ENCODE measurements around the gene HIGD2A.

DNA sequence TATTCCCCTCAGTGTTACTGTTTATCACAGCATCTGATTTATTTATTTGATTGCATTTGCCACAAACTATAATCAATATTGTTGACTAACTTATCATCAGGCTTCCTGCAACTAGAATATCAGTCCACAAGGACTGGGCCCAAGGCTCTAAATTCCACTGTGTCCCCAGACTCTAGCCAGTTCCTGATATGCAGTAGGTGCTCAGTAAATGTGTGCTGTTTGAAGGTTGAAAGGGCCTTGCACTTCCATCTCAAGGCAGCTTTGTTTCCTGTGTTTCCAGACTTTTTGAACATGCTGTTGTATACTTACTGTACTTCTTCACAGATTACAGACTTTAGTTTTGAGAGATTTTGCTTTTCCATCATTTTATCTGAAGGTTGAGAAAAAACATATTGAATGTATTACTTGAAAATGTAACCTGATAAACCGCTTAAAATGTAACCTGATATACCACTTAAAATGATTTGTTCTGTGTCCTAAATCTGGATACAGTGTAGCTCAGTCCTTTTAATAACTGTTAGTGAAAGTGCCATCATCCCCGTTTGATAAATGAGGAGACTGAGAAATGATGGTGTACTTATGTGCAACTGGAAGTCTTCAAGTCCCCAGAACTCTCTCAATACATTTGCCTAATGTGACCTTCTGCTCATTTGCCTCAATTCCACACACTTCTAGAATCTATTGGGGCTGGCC lies 45.6 kb upstream of the HIGD2A start:
- TF ChIP-seq CTCF (IDR thresholded peaks at IDR 0.05) (no peak), POLR2A (IDR thresholded peaks at IDR 0.05) (no peak)
